Thymus (tissue), 14 donors: ENCODE measurements around the gene LVRN. TPM values are rescaled to one million over a fixed set of nuclear protein-coding genes. Genes with fewer than 3 reads are reported as not detected.
"Not testable (repeated sequence)": the region's sequence is repeated elsewhere in the genome, so short reads cannot be mapped to it uniquely, and the experiment has no call there.

ENCODE experiments used
- DNase-seq, 9 donors: peaks; one replicate each; pipeline ENCODE4 v3.0.0-alpha.2; 2013; ENCODE audit warnings: low spot score in 9 of 9, low read depth in 6 of 9, missing footprints in 1 of 9
- H3K27ac ChIP-seq, 2 donors: one replicate each; pipeline ENCODE4 v1.5.1; 2013; ENCODE audit warnings: control low read depth in 1 of 2, low read depth in 1 of 2, low read length in 1 of 2, mild to moderate bottlenecking in 1 of 2, moderate library complexity in 1 of 2
- H3K27me3 ChIP-seq, 2 donors: one replicate each; pipeline ENCODE4 v1.5.1; 2013; ENCODE audit warnings: low read length in 1 of 2; ENCODE audit not compliant: control insufficient read depth in 2 of 2, insufficient read depth in 1 of 2
- H3K36me3 ChIP-seq, 2 donors: one replicate each; pipeline ENCODE4 v1.5.1; 2013; ENCODE audit warnings: low read length in 1 of 2, mild to moderate bottlenecking in 1 of 2, moderate library complexity in 1 of 2; ENCODE audit not compliant: control insufficient read depth in 2 of 2, insufficient read depth in 2 of 2
- H3K4me1 ChIP-seq, 2 donors: one replicate each; pipeline ENCODE4 v1.5.1; 2013; ENCODE audit warnings: low read length in 2 of 2; ENCODE audit not compliant: control insufficient read depth in 2 of 2, insufficient read depth in 2 of 2
- H3K4me3 ChIP-seq, 2 donors: one replicate each; pipeline ENCODE4 v1.5.1; 2013; ENCODE audit warnings: low read length in 2 of 2, control low read depth in 1 of 2, mild to moderate bottlenecking in 1 of 2
- H3K9me3 ChIP-seq, 2 donors: one replicate each; pipeline ENCODE4 v1.5.1; 2013; ENCODE audit warnings: low read length in 1 of 2, mild to moderate bottlenecking in 1 of 2; ENCODE audit not compliant: control insufficient read depth in 2 of 2, insufficient read depth in 1 of 2
- WGBS: extraction: QIAGEN DNeasy Blood & Tissue Kit; methylation state at CpG from one replicate; pipeline ENCODE4 v1.1.7; 2013; 5-methylcytosine and 5-hydroxymethylcytosine counted together
- long read RNA-seq, 10 donors: transcript quantifications; one replicate each; lab custom pipeline, GENCODE V29; 2026
- polyA plus RNA-seq: library from polyadenylated mRNA; stranded (reverse); fragments of 200-250 nt; gene quantifications from one replicate; pipeline ENCODE4 v1.2.3, GENCODE V29; 2013
- total RNA-seq: library from RNA; stranded (reverse); fragments of 120-200 nt; gene quantifications from one replicate; pipeline ENCODE4 v1.2.4, GENCODE V29; 2013
- donor health status: healthy.

Gene LVRN, protein sequence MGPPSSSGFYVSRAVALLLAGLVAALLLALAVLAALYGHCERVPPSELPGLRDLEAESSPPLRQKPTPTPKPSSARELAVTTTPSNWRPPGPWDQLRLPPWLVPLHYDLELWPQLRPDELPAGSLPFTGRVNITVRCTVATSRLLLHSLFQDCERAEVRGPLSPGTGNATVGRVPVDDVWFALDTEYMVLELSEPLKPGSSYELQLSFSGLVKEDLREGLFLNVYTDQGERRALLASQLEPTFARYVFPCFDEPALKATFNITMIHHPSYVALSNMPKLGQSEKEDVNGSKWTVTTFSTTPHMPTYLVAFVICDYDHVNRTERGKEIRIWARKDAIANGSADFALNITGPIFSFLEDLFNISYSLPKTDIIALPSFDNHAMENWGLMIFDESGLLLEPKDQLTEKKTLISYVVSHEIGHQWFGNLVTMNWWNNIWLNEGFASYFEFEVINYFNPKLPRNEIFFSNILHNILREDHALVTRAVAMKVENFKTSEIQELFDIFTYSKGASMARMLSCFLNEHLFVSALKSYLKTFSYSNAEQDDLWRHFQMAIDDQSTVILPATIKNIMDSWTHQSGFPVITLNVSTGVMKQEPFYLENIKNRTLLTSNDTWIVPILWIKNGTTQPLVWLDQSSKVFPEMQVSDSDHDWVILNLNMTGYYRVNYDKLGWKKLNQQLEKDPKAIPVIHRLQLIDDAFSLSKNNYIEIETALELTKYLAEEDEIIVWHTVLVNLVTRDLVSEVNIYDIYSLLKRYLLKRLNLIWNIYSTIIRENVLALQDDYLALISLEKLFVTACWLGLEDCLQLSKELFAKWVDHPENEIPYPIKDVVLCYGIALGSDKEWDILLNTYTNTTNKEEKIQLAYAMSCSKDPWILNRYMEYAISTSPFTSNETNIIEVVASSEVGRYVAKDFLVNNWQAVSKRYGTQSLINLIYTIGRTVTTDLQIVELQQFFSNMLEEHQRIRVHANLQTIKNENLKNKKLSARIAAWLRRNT
- total RNA-seq, result 0.14 TPM
- 0.32 TPM for polyA plus RNA-seq
- long read RNA-seq, donor 1, result 0 reads
- long read RNA-seq, donor 2, result 0 reads
- long read RNA-seq, donor 3, partial matches to known transcripts, result 2,227 of 2,227 reads
- long read RNA-seq, donor 3, other reads (novel, unspliced or antisense), result 0 of 2,227 reads
- long read RNA-seq, donor 4, result 0 reads
- long read RNA-seq, donor 5, result 0 reads
- long read RNA-seq, donor 6, result 0 reads
- long read RNA-seq, donor 7, result 0 reads
- long read RNA-seq, donor 8, result 0 reads
- long read RNA-seq, donor 9, result 0 reads
- long read RNA-seq, donor 10, result 0 reads

- Histone ChIP-seq H3K27ac (no peak within 1 kb of the TSS), H3K4me1 (peaks cover 0 to 22% of the 10 kb centered on the region in 2 donors), H3K27me3 (peaks cover 41 to 58% of the 10 kb centered on the region in 2 donors), H3K36me3 (no peaks in the 10 kb centered on the region), H3K9me3 (peaks cover 0 to 1% of the 10 kb centered on the region in 2 donors), H3K4me3 (peak within 1 kb of the TSS in 1 of 2 donors; percentile 10)
- 8% methylated on average over 18 of the region's 18 CpGs for WGBS
- no peak for DNase-seq
Observed at GRCh38 chr5:115962239-115962564, at the start of gene LVRN. Gene LVRN (plus strand): TSS chr5:115962475. CDS start chr5:115962618, 143 bp downstream.

GRCh38 chr5:115913623-115914400 lies 48.5 kb upstream of the LVRN start:
- not testable (repeated sequence) for H3K27ac ChIP-seq, H3K27me3 ChIP-seq, H3K4me1 ChIP-seq, H3K9me3 ChIP-seq, DNase-seq, H3K4me3 ChIP-seq, H3K36me3 ChIP-seq
- 97% methylated on average over 5 of the region's 5 CpGs for WGBS

DNA sequence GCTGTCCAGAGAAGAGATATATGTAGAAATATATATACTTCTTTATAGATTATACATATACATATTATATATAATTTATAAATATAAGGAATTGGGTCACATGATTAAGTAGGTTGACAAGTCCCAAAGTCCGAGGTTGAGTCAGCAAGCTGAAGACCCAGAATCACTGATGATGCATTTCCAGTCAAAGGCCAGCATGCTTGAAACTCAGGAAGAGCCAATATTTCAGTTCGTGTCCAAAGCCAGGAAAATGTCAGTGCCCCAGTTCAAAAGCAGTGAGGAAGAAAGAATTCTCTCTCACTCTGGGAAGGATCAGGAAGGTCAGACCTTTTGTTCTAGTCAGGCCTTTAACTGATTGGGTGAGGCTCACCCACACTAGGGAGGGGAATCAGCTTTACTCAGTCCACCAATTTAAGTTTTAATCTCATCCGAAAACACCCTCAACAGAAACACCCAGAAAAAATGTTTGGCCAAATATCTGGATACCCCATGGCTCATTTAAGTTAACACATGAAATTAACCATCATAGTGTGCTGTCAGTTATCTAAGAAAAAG lies 42.0 kb upstream of the LVRN start:
- Histone ChIP-seq H3K27me3 (no peaks in the 10 kb centered on the region), H3K27ac (no peak overlapping the region), H3K4me1 (no peaks in the 10 kb centered on the region), H3K4me3 (no peak overlapping the region), H3K36me3 (no peaks in the 10 kb centered on the region), H3K9me3 (no peaks in the 10 kb centered on the region)
- WGBS, result 95% methylated on average over 3 of the region's 3 CpGs
- no peak for DNase-seq

GRCh38 chr5:115928578-115929407 lies 33.5 kb upstream of the LVRN start:
- WGBS, result 97% methylated on average over 12 of the region's 12 CpGs
- H3K36me3 ChIP-seq, H3K27me3 ChIP-seq, H3K27ac ChIP-seq, H3K9me3 ChIP-seq, H3K4me3 ChIP-seq, DNase-seq, H3K4me1 ChIP-seq: not testable (repeated sequence)

- H3K4me1 ChIP-seq, H3K9me3 ChIP-seq, H3K27me3 ChIP-seq, H3K27ac ChIP-seq, H3K36me3 ChIP-seq, H3K4me3 ChIP-seq, DNase-seq: not testable (repeated sequence)
- 91% methylated on average over 17 of the region's 17 CpGs for WGBS
Observed at GRCh38 chr5:115930171-115930570, 32.1 kb upstream of the LVRN start.

DNA sequence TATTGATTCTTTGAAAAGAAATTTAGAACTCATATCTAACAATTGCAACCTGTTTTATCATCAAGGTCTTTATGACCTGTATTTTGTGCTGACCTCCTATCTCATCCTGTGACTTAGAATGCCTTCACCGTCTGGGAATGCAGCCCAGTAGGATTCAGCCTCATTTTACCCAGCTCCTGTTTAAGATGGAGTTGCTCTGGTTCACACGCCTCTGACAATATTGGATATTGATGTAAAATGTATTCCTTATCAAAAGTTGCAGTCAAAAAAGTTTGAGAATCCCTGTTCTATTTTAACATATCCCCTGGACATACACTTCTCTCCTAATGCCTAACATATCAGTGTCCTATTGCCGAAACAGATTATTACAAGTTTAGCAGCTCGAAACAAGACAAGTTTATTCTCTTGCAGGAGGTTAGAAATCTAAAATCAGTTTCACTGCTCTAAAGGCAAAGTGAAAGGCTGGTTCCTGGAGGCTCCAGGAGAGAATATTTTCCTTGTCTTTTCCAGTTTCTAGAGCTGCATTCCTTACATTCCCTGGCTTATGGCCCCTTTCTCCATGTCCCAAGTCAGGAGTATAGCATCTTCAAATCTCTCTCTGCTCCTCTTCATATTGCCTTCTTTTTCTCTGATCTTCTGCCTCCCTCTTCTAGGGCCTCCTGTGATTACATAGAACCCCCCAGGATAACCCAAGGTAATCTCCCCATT lies 31.5 kb upstream of the LVRN start:
- H3K27me3 ChIP-seq, result no peaks in the 10 kb centered on the region
- WGBS, result 98% methylated on average over 4 of the region's 4 CpGs
- DNase-seq, result no peak
- H3K27ac ChIP-seq, result no peak overlapping the region
- H3K4me1 ChIP-seq, result no peaks in the 10 kb centered on the region
- H3K36me3 ChIP-seq, result no peaks in the 10 kb centered on the region
- no peaks in the 10 kb centered on the region for H3K9me3 ChIP-seq
- no peak overlapping the region for H3K4me3 ChIP-seq

- H3K36me3 ChIP-seq, result no peaks in the 10 kb centered on the region
- no peaks in the 10 kb centered on the region for H3K9me3 ChIP-seq
- no peaks in the 10 kb centered on the region for H3K4me1 ChIP-seq
- WGBS, result 96% methylated on average over 6 of the region's 6 CpGs
- no peak for DNase-seq
- no peak overlapping the region for H3K27ac ChIP-seq
- H3K27me3 ChIP-seq, result no peaks in the 10 kb centered on the region
- no peak overlapping the region for H3K4me3 ChIP-seq
Observed at GRCh38 chr5:115932991-115933390, 29.3 kb upstream of the LVRN start.
